Activated CD4-positive, alpha-beta T cell treated with anti-CD3 and anti-CD28 coated beads for 4 hours (primary cell): ENCODE data around the gene PRND.
"Not testable (repeated sequence)": the region's sequence is repeated elsewhere in the genome, so short reads cannot be mapped to it uniquely, and the experiment has no call there.

Experiments
- DNase-seq, 2 donors: peaks; one replicate each; pipeline ENCODE4 v3.0.0-alpha.2; 2020

Gene PRND

GRCh38 chr20:4740774-4741431, 19.2 kb downstream of the PRND start:
- peak; percentile 55 to 71 for DNase-seq

- DNase-seq = no peak
These were observed 27.1 kb downstream of the PRND start for GRCh38 chr20:4748847-4749246.

GRCh38 chr20:4749326-4749725, 27.6 kb downstream of the PRND start:
- DNase-seq = no peak

GRCh38 chr20:4750381-4750780, 28.7 kb downstream of the PRND start:
- DNase-seq = no peak

GRCh38 chr20:4759100-4759884, 37.6 kb downstream of the PRND start:
- DNase-seq = peak; percentile 28 to 39

GRCh38 chr20:4763261-4763660, 41.6 kb downstream of the PRND start:
- DNase-seq = no peak

GRCh38 chr20:4763723-4764510, 42.2 kb downstream of the PRND start:
- no peak for DNase-seq

- DNase-seq = no peak
These were observed 43.1 kb downstream of the PRND start for GRCh38 chr20:4764805-4765204.

GRCh38 chr20:4765681-4766080, 44.0 kb downstream of the PRND start:
- DNase-seq = no peak

GRCh38 chr20:4766631-4767030, 44.9 kb downstream of the PRND start:
- no peak for DNase-seq

- no peak for DNase-seq
These were observed 45.4 kb downstream of the PRND start for GRCh38 chr20:4767084-4767483.

- no peak for DNase-seq
These were observed 47.6 kb downstream of the PRND start for GRCh38 chr20:4769328-4769727.

GRCh38 chr20:4770026-4770425, 48.3 kb downstream of the PRND start:
- DNase-seq = no peak

- no peak for DNase-seq
These were observed 49.3 kb downstream of the PRND start for GRCh38 chr20:4771004-4771403.

- DNase-seq = no peak
These were observed 50.4 kb downstream of the PRND start for GRCh38 chr20:4772132-4772531.

- not testable (repeated sequence) for DNase-seq
These were observed 51.3 kb downstream of the PRND start for GRCh38 chr20:4773014-4773413.

GRCh38 chr20:4773736-4774135, 52.0 kb downstream of the PRND start:
- DNase-seq = no peak

- no peak for DNase-seq
These were observed 52.5 kb downstream of the PRND start for GRCh38 chr20:4774207-4774606.

- DNase-seq = no peak
These were observed 53.8 kb downstream of the PRND start for GRCh38 chr20:4775322-4776078.

- DNase-seq = no peak
These were observed 54.4 kb downstream of the PRND start for GRCh38 chr20:4776079-4776630.
